HS-5 (cell line): ENCODE measurements around the gene DARS2.
"Not testable (repeated sequence)": the region's sequence is repeated elsewhere in the genome, so short reads cannot be mapped to it uniquely, and the experiment has no call there.

Experiments
- DNase-seq: peaks from one replicate; pipeline ENCODE4 v3.0.0-alpha.2; 2012; ENCODE audit warnings: low read depth

The DARS2 gene

GRCh38 chr1:173824315-173825081 lies at the start of gene DARS2, which contains the start of gene CENPL:
Gene DARS2 (plus strand): TSS chr1:173824673. CDS start chr1:173825230, 557 bp downstream.
Gene CENPL (minus strand): TSS chr1:173824883. CDS start chr1:173811299, 13,584 bp downstream.
- DNase-seq = peak; percentile 94

- no peak for DNase-seq
Measured at GRCh38 chr1:173775578-173776226, 48.8 kb upstream of the DARS2 start.

GRCh38 chr1:173779936-173780335 lies 44.5 kb upstream of the DARS2 start:
- no peak for DNase-seq

- DNase-seq = no peak
Measured at GRCh38 chr1:173784997-173785396, 39.5 kb upstream of the DARS2 start.

GRCh38 chr1:173789841-173790240 lies 34.6 kb upstream of the DARS2 start:
- no peak for DNase-seq

- DNase-seq = no peak
Measured at GRCh38 chr1:173798078-173798477, 26.4 kb upstream of the DARS2 start.

- not testable (repeated sequence) for DNase-seq
Measured at GRCh38 chr1:173799995-173800394, 24.5 kb upstream of the DARS2 start.

GRCh38 chr1:173802961-173803360 lies 21.5 kb upstream of the DARS2 start:
- no peak for DNase-seq

- DNase-seq = not testable (repeated sequence)
Measured at GRCh38 chr1:173813654-173814053, 10.8 kb upstream of the DARS2 start.

- DNase-seq = no peak
Measured at GRCh38 chr1:173818459-173818858, 6.0 kb upstream of the DARS2 start.

- DNase-seq = no peak
Measured at GRCh38 chr1:173821680-173822079, 2.8 kb upstream of the DARS2 start.

- no peak for DNase-seq
Measured at GRCh38 chr1:173823781-173824314, 625 bp upstream of the DARS2 start.

GRCh38 chr1:173827611-173828010 lies 3.1 kb downstream of the DARS2 start:
- no peak for DNase-seq

- no peak for DNase-seq
Measured at GRCh38 chr1:173832748-173833147, 8.3 kb downstream of the DARS2 start.

- no peak for DNase-seq
Measured at GRCh38 chr1:173852105-173852504, 27.6 kb downstream of the DARS2 start.

- DNase-seq = no peak
Measured at GRCh38 chr1:173853074-173853473, 28.6 kb downstream of the DARS2 start.

GRCh38 chr1:173856014-173856413 lies 31.5 kb downstream of the DARS2 start:
- no peak for DNase-seq

GRCh38 chr1:173856903-173857302 lies 32.4 kb downstream of the DARS2 start:
- DNase-seq = no peak

- DNase-seq = no peak
Measured at GRCh38 chr1:173857363-173857917, 33.0 kb downstream of the DARS2 start.

- DNase-seq = not testable (repeated sequence)
Measured at GRCh38 chr1:173859547-173859946, 35.1 kb downstream of the DARS2 start.

GRCh38 chr1:173860065-173860464 lies 35.6 kb downstream of the DARS2 start:
- DNase-seq = no peak

- DNase-seq = no peak
Measured at GRCh38 chr1:173861731-173862145, 37.3 kb downstream of the DARS2 start.
